Head of caudate nucleus (tissue), 42 donors: ENCODE measurements around the gene ADAM11.
"Not testable (repeated sequence)": the region's sequence is repeated elsewhere in the genome, so short reads cannot be mapped to it uniquely, and the experiment has no call there.

ENCODE experiments used
- DNase-seq, 42 donors: peaks; one replicate each; pipeline versions ENCODE4 v3.0.0 to v3.0.0-alpha.2; 2020 to 2021; ENCODE audit warnings: mixed read lengths in 7 of 42
- intact Hi-C: fragments of 100-400 bp; cut with DNase I; formaldehyde crosslinking; loops from one replicate; pipeline ENCODE4 v1.15.0; 2022

ADAM11 gene

DNA sequence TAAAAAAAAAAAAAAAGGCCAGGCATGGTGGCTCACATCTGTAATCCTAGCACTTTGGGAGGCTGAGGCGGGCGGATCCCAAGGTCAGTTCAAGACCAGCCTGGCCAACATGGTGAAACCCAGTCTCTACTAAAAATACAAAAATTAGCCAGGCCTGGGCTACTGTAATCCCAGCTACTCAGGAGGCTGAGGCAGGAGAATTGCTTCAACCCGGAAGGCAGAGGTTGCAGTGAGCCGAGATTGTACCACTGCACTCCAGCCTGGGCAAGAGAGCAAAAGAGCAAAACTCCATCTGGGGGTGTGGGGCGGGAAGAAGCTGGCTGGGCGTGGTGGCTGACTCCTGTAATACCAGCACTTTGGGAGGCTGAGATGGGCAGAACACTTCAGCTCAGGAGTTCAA lies 59.7 kb downstream of the ADAM11 start:
- peak in 1 of 42 donors; percentile 16 for DNase-seq

DNA sequence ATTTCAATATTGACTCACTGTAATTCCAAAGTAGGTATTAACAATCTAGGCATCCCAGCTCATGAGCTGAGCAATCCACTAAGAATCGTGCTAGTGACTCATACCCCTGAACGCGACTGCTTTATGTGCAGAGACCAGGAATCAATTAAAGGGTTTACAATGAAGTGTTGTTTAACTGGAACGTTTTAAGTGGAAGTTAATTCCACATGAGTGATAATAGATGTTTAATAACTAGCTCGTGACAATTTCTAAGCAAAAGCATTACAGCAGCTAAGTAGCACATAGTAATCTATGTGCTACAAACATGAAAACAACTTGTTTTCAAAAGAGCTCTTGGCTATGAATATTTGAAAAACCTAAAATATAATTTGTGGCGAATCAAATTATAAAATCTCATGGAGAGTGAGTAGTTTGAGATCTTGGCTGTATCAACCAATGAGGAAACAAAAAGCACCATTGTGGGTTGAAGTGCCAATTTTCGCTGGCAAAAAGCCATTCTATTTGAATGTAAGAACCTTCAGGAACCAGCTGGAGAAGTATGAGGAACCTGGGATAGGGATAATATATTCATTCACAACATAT lies 61.9 kb downstream of the ADAM11 start:
- peak in 5 of 42 donors; percentile 3 to 48 (median 11) for DNase-seq
- intact Hi-C loops: no loop called here

More for the DNA sequence above, 59.7 kb downstream of the ADAM11 start:
- intact Hi-C loops: not testable (repeated sequence)

DNA sequence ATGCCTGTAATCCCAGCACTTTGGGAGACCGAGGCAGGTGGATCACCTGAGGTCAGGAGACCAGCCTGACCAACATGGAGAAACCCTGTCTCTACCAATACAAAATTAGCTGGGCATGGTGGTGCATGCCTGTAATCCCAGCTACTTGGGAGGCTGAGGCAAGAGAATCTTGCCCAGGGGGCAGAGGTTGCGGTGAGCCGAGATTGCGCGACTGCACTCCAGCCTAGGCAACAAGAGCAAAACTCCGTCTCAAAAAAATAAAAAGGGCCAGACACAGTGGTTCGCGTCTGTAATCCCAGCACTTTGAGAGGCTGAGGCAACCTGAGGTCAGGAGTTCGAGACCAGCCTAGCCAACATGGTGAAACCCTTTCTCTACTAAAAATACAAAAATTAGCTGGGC lies 66.4 kb downstream of the ADAM11 start:
- intact Hi-C loops, DNase-seq: not testable (repeated sequence)

DNA sequence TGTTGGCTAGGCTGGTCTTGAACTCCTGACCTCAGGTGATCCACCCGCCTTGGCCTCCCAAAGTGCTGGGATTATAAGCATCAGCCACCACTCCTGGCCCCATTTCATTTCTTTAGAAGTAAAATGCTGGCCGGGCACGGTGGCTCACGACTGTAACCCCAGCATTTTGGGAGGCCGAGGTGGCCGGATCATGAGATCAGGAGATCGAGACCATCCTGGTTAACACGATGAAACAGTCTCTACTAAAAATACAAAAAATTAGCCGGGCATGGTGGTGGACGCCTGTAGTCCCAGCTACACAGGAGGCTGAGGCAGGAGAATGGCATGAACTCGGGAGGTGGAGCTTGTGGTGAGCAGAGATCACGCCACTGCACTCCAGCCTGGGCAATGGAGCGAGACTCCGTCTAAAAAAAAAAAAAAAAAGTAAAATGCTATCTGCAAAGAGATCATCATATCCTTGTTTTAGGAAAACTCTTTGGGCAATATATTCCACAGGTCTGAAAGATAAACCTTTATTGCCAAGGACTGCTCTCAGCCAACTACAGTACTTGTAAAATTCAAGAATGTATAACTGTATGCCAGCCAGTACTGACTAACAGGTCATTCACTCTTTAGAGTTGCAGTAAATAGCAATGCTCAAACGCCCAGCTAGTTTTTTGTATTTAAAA lies 67.5 kb downstream of the ADAM11 start:
- no peak for DNase-seq
- intact Hi-C loops: no loop called here

DNA sequence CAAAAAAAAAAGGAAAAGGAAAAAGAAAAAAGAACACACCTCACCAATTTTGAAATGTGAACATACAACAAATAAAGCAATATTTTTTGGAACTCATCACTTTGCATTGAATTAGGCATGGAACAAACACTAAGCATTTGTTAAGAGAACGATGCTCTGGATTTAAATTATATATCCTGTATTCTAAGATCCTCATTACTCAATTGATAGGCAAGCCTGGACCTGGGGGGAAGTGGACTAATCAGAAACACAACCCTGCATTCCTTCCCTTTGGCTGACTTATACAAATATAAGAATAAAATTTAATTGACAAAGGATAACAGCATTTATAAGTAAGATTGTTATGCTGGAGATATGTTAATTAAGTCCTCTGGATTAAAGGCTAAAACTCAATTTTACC lies 69.1 kb downstream of the ADAM11 start:
- intact Hi-C loops: no loop called here

DNA sequence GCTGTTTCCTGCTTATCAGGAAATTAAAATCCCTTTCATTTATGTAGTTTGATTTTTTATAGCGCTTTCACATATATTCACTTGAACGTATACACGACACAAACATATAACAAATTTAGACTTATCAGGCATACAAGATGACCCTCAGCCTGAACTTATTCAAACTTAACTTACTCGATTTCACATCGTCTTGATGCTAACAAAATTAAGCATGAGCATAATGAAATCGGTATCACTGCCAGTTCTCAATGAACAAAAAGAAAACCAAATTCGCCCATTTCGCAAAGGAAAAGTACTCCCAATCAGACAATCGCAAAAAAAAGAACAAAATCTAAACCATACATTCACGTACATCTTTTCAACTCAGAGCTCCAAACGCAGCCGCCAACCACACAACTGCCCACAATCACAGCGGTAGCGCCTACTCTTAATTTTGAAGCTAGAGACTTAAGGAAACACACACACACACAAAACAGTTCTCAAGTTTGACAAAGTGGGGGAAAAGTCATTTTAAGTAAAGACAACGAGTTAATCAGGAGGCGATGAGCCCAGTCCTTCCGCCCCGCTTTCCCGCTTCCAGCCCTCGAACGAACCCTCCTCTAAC lies 70.2 kb downstream of the ADAM11 start:
- DNase-seq: peak in 1 of 42 donors; percentile 8
- intact Hi-C loops: no loop called here

More for the DNA sequence above, 69.1 kb downstream of the ADAM11 start:
- DNase-seq: no peak

DNA sequence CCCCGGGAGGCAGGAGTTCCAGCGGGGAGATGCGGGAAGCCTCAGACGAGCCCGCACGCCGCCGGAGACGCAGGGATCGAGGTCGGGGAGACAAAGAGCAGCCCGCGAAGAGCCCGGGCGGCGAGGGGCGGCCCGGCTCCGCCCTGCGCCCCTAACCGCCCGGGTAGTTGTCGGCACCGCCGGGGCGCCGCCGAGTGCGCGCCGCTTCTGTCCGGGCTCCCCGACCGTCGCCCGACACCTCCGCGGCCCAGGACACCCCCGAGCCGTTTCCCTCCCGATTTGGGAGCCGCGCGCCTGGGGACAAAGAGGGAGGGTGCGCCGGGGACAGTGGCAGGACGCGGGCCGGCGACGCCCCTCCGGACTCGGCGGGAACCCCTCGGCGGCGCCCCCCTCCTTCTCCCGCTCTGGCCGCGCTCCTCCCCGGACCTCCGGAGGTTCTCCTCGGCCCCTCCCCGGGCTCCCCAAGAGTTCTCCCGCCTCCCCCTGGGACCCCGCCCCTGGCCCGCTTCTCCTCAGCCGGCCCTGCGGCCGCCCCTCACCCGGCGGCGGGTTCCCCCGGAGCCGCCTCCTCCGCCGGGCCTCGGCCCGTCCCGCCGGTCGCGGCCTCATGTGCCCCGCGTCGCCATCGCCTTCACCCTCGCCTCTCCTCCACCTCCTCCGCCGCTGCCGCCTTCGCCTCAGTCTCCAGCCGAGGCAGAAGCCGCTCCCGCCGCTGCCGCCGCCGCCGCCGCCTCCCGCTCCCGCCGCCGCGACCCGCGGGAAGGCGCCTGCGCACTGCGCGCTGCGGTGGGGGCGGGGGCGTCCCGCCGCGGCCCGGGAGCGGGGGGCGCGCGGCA lies 71.0 kb downstream of the ADAM11 start, which contains the start of gene GJC1:
Gene GJC1, minus strand, starts transcription at position 765 of the 836 bp plus-strand sequence. CDS start 24,470 bp downstream, outside the sequence.
- intact Hi-C loops: no loop called here

DNA sequence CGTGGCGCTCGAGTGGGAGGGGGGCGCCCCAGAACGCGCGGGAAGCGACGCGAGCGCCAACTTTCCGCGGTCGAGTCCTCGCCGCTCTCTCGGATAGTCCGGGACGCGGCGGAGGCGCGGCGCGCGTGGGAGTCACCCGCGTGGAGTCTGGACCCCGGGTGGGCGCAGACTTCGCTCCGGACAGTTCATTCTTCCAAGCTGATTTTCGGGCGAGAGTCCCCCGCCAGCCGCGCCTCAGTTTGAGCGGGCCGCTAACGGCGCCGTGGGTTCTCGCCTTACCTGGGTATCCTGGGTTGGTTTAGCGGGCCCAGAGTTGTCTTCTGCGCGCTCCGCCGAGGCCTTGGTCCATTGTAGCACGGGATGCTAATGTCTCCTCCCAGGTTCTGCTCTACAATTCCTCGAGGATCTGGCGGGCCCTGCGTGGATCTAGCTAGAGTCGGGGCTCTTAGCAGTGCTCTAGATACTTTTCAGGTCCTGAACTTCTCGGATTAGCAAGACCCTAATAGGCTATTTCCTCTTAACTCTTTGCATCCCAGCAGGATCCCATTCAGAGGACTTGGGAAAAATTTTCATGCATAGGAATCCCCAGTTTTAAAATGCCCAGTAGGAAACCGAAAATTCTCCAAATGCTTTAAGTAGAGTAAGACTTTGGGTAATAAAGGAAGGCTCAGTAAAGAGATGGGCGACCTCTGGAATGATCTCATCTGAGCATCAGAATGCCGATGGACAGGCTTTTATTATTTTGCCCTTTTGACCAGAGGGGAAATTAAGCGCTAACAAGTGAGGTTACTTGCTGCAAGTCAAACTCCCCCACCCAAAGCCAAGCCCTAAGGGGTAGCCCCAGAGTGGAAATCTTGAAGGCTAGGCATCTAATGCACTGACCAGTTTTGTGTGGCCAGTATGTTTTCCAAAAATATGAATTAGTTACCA lies 71.8 kb downstream of the ADAM11 start:
- intact Hi-C loops: no loop called here
- DNase-seq: peak in 23 of 42 donors; percentile 10 to 50 (median 18)

More for the DNA sequence above, 71.0 kb downstream of the ADAM11 start, which contains the start of gene GJC1:
- peak in 26 of 42 donors; percentile 4 to 60 (median 22) for DNase-seq

DNA sequence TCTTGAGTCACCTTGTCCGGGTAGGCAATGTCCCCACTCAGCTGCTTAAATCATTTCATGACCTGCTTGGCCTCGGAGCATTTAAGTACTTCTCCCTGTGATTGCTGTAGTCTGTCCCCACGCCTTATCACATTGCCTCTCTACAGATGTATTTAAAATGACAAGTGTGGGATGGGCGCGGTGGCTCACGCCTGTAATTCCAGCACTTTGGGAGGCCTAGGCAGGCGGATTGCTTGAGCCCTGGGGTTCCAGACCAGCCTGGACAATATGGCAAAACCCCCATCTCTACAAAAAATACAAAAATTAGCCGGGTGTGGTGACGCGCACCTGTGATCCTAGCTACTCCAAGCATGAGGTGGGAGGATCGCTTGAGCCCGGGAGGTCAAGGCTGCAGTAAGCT lies 72.6 kb downstream of the ADAM11 start:
- DNase-seq: no peak
- intact Hi-C loops: no loop called here
